Suprapubic skin (tissue), 4 donors: ENCODE data around the gene POLRMT. TPM values are rescaled to one million over a fixed set of nuclear protein-coding genes. Genes with fewer than 3 reads are reported as not detected.

Source experiments
- DNase-seq, 2 donors: peaks; one replicate each; pipeline ENCODE4 v3.0.0-alpha.2; 2019; ENCODE audit warnings: low spot score in 2 of 2
- H3K27ac ChIP-seq: fragments of 200-600 bp; sonication (generic); one replicate; pipeline ENCODE4 v1.5.1; 2019
- H3K27me3 ChIP-seq: fragments of 200-600 bp; sonication (generic); one replicate; pipeline ENCODE4 v1.5.1; 2019
- H3K36me3 ChIP-seq: fragments of 200-600 bp; sonication (generic); one replicate; pipeline ENCODE4 v1.5.1; 2019
- H3K4me1 ChIP-seq: fragments of 200-600 bp; sonication (generic); one replicate; pipeline ENCODE4 v1.5.1; 2019
- H3K4me3 ChIP-seq: fragments of 200-600 bp; sonication (generic); one replicate; pipeline ENCODE4 v1.5.1; 2019; ENCODE audit warnings: mild to moderate bottlenecking
- H3K9me3 ChIP-seq: fragments of 200-600 bp; sonication (generic); one replicate; pipeline ENCODE4 v1.5.1; 2019
- CTCF ChIP-seq, 2 donors: fragments of 200-600 bp in 1 of 2; fragments of 450-650 bp in 1 of 2; sonication (generic) in 1 of 2; IDR thresholded peaks; one replicate each; pipeline ENCODE4 v1.5.1; 2016 to 2019; ENCODE audit warnings: antibody characterized with exemption in 2 of 2, mild to moderate bottlenecking in 1 of 2, moderate library complexity in 1 of 2
- EP300 ChIP-seq: sonication (generic); formaldehyde crosslinking; IDR thresholded peaks from one replicate; pipeline ENCODE4 v1.6.1; 2017; ENCODE audit warnings: antibody characterized with exemption
- POLR2A ChIP-seq, 2 donors: fragments of 450-650 bp; IDR thresholded peaks; one replicate each; pipeline ENCODE4 v1.6.1; 2017; ENCODE audit warnings: antibody characterized with exemption in 2 of 2, mild to moderate bottlenecking in 2 of 2, moderate library complexity in 2 of 2
- POLR2AphosphoS5 ChIP-seq, 3 donors: sonication (generic); formaldehyde crosslinking; IDR thresholded peaks; one replicate each; pipeline ENCODE4 v1.6.1; 2017; ENCODE audit warnings: antibody characterized with exemption in 3 of 3
- WGBS: methylation state at CpG from one replicate; pipeline ENCODE4 v1.1.5; 2018; 5-methylcytosine and 5-hydroxymethylcytosine counted together
- total RNA-seq, 4 donors: library from RNA; depleted of rRNA; stranded (reverse); fragments of >200 nt; gene quantifications; one replicate each; pipeline ENCODE4 v1.1.0, GENCODE V29; 2016

POLRMT gene
- total RNA-seq, 4 donors from 2014 or later, result 26.0 to 60.4 (median 46.3) TPM

- no peaks in the 10 kb centered on the region for H3K9me3 ChIP-seq
- H3K4me1 ChIP-seq, result peaks cover 11% of the 10 kb centered on the region
- no peaks in the 10 kb centered on the region for H3K27me3 ChIP-seq
- DNase-seq, result no peak
- H3K36me3 ChIP-seq, result peaks cover 9% of the 10 kb centered on the region
- 100% methylated on average over 1 of the region's 25 CpGs for WGBS
- peak overlapping the region; percentile 51 for H3K4me3 ChIP-seq
- TF ChIP-seq CTCF (IDR thresholded peaks at IDR 0.05) (no peak), EP300 (no peak), POLR2AphosphoS5 (IDR thresholded peaks at IDR 0.05) (no peak), POLR2A (IDR thresholded peaks at IDR 0.05) (no peak)
- H3K27ac ChIP-seq, result no peak overlapping the region
Measured at GRCh38 chr19:640161-640558, 6.8 kb upstream of the POLRMT start.

- Histone ChIP-seq H3K9me3 (no peaks in the 10 kb centered on the region), H3K27me3 (no peaks in the 10 kb centered on the region), H3K4me1 (peaks cover 11% of the 10 kb centered on the region), H3K4me3 (peak within 1 kb of the TSS; percentile 51), H3K36me3 (peaks cover 2% of the 10 kb centered on the region), H3K27ac (no peak within 1 kb of the TSS)
- TF ChIP-seq POLR2AphosphoS5 (IDR thresholded peaks at IDR 0.05) (no peak), POLR2A (IDR thresholded peaks at IDR 0.05) (no peak), EP300 (no peak), CTCF (IDR thresholded peaks at IDR 0.05) (peak in 1 of 2 donors; percentile 9)
- DNase-seq, result peak; percentile 95 to 98
- WGBS, result 5% methylated on average over 51 of the region's 109 CpGs
Measured at GRCh38 chr19:639253-640160, 6.2 kb upstream of the POLRMT start, which contains the start of gene FGF22. FGF22 (plus strand) TSS chr19:639879; CDS start chr19:639926, 47 bp downstream.

- H3K27ac ChIP-seq, result no peak overlapping the region
- no peaks in the 10 kb centered on the region for H3K27me3 ChIP-seq
- peaks cover 17% of the 10 kb centered on the region for H3K4me1 ChIP-seq
- 75% methylated on average over 4 of the region's 17 CpGs for WGBS
- TF ChIP-seq CTCF (IDR thresholded peaks at IDR 0.05) (no peak), POLR2A (IDR thresholded peaks at IDR 0.05) (no peak), EP300 (no peak), POLR2AphosphoS5 (IDR thresholded peaks at IDR 0.05) (no peak)
- peak overlapping the region; percentile 51 for H3K4me3 ChIP-seq
- no peaks in the 10 kb centered on the region for H3K36me3 ChIP-seq
- H3K9me3 ChIP-seq, result no peaks in the 10 kb centered on the region
- no peak for DNase-seq
Measured at GRCh38 chr19:638906-639252, 5.5 kb upstream of the POLRMT start.

GRCh38 chr19:634975-635652 lies 1.8 kb upstream of the POLRMT start:
- H3K27ac ChIP-seq, result no peak overlapping the region
- no peaks in the 10 kb centered on the region for H3K9me3 ChIP-seq
- H3K27me3 ChIP-seq, result no peaks in the 10 kb centered on the region
- DNase-seq, result no peak
- H3K4me1 ChIP-seq, result peaks cover 34% of the 10 kb centered on the region
- H3K4me3 ChIP-seq, result no peak overlapping the region
- TF ChIP-seq POLR2AphosphoS5 (IDR thresholded peaks at IDR 0.05) (no peak), POLR2A (IDR thresholded peaks at IDR 0.05) (no peak), CTCF (IDR thresholded peaks at IDR 0.05) (no peak), EP300 (no peak)
- WGBS, result 84% methylated on average over 16 of the region's 16 CpGs
- peaks cover 7% of the 10 kb centered on the region for H3K36me3 ChIP-seq
